ENCODE data around the gene GOLGA8M.
"Not testable (repeated sequence)": the region's sequence is repeated elsewhere in the genome, so short reads cannot be mapped to it uniquely, and the experiment has no call there.

Gene GOLGA8M

DNA sequence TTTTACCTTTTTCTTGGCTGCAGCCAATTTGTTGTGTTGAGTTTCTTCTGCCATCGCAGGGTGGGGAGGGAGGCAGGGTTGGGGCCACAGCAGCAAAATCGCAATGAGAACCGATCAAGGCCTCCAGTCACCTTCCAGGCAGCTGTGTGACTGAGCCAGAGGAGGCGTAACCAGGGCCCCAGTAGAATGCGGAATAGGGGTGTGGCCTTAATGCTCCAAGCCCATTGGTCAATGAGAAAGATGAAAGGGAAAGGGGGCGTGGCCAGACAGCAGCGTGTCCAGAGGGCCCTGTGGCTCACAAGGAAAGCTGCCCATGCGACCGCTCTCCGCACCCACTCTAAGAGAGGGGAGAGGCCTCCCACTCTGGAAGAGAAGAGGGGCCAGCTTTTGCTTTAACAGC is at the start of gene GOLGA8M:
TSS of gene GOLGA8M (minus strand) at position 152 of the 400 bp plus-strand sequence. CDS start at position 54, 98 bp downstream.
- DNase-seq (ENCODE audit: low spot score): not testable (repeated sequence)

- not testable (repeated sequence) for DNase-seq (ENCODE audit: low spot score)
Measured at GRCh38 chr15:28742890-28743289, 30.7 kb upstream of the GOLGA8M start.

- DNase-seq (ENCODE audit: low spot score): not testable (repeated sequence)
Measured at GRCh38 chr15:28738590-28739292, 26.5 kb upstream of the GOLGA8M start.

GRCh38 chr15:28738200-28738561 is 26.0 kb upstream of the GOLGA8M start:
- DNase-seq (ENCODE audit: low spot score): not testable (repeated sequence)

DNA sequence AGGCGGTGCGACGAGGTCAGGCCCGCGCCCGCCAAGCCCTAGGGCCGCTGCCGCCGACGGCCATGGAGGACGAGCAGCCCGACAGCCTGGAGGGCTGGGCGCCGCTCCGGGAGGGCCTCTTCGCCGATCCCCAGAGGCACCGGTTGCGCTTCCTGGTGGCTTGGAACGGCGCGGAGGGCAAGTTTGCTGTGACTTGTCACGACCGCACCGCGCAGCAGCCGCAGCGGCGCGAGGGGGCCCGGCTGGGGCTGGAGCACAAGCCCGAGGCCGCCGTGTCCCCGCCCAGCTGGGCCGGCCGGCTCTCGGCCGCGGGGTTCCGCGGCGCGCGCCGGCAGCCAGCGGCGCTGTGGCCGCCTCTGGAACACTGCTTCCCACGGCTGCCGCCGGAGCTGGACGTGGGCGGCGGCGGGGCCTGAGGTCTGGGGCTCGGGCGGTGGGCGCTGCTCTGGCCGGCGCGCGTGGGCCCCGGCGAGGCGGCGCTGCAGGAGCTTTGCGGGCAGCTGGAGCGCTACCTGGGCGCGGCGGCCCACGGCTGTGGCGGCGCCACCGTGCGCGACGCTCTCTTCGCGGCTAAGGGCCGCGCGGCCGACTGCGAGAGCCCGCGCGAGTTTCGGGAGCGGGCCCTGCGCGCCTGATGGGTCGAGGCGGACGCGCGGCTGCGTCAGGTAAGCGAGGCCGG is 25.4 kb upstream of the GOLGA8M start:
- DNase-seq (ENCODE audit: low spot score): peak; percentile 3

DNA sequence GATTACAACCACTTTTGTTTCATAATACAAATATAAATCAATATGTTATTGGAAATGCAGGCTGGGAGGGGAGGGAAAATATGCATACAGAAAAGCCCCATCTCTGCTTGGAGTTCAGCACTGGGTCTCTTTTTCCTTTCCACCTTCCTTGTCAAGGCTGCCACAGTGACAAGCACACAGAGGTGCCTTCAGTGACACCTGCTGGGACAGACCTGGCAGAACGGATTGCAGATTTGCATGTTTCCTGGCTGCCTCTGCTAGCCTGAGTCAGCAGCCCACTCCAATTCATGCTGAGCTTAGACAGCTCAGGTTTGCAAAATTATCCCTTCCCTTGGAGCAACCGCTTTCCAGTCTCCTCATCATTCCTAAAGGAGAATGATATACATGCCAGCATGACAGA is 15.8 kb upstream of the GOLGA8M start:
- DNase-seq (ENCODE audit: low spot score): not testable (repeated sequence)

DNA sequence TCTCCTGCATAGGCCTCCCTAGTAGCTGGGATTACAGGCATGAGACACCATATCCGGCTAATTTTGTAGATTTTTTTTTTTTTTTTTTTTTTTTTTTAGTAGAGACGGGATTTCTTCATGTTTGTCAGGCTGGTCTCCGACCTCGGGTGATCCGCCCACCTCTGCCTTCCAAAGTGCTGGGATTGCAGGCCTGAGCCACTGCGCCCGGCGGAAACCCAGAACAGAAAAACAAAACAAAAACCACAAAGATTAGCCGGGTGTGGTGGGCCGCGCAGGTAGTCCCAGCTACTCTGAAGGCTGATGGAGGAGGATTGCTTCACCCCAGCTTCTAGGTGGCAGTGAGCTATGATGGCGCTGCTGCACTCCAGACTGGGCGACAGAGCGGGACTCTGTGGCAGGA is 14.8 kb upstream of the GOLGA8M start:
- not testable (repeated sequence) for DNase-seq (ENCODE audit: low spot score)

DNA sequence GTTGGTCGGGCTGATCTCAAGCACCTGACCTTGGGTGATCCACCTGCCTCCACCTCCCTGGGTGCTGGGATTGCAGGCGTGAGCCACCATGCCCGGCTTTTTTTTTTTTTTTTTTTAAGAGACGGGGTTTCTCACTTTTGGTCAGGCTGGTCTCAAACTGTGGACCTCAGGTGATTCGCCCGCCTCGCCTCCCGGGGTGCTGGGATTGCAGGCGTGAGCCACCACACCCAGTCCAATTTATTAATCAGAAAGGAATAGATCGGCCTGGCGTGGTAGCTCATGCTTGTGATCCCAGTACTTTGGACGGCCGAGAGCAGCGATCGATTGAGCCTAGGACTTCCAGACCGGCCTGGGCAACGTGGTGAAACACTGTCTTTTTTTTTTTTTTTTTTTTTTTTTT is 13.9 kb upstream of the GOLGA8M start:
- no peak for DNase-seq (ENCODE audit: low spot score)

DNA sequence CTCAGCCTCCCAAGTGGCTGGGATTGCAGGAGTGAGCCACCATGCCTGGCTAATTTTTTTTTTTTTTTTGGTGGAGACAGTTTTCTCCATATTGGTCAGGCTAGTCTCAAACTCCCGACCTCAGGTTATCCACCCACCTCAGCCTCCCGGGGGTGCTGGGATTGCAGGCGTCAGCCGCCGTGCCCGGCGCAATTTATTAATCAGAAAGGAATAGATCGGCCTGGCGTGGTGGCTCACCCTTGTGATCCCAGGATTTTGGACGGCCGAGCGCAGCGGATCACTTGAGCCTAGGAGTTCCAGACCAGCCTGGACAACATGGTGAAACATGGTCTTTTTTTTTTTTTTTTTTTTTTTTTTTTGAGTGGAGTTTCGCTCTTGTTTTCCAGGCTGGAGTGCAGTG is 13.3 kb upstream of the GOLGA8M start:
- no peak for DNase-seq (ENCODE audit: low spot score)

DNA sequence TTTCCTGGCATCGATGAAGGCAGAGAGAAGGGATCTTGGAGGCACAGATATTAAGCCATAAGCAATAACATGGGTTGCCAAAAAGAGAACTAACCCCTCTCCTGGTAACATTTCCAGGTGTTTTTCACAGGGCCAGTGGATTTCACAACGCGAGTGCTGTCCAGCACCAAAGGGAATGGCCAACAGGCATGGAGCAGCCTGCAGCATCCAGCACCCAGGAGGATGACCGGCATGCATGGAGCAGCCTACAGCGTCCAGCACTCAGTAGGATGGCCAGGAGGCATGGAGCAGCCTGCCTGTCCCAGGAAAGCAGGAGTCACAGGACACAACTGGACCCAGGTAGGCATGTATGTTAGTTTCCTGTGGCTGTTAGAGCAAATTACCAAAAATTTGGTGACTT is 11.8 kb upstream of the GOLGA8M start:
- not testable (repeated sequence) for DNase-seq (ENCODE audit: low spot score)

DNA sequence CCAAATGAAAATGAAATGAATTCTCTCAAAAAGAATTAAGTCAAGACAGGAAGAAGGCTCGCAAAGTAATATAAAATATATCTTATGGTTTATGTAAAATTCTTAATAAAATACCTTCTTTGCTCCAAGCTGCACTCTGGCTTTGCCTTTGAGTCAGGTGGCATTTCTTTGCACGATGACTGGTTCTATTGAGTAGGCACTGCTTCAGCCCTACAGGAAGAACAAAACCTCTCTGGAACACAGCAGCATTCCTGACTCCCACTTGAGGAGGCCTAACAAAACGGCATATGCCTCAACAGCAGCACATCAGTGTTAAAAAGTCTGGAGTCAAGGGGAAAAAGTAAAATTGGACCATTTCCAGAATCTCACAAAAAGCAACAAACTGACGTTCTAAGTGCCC is 7.4 kb upstream of the GOLGA8M start:
- not testable (repeated sequence) for DNase-seq (ENCODE audit: low spot score)

- DNase-seq (ENCODE audit: low spot score): not testable (repeated sequence)
Measured at GRCh38 chr15:28718576-28718975, 6.4 kb upstream of the GOLGA8M start.

DNA sequence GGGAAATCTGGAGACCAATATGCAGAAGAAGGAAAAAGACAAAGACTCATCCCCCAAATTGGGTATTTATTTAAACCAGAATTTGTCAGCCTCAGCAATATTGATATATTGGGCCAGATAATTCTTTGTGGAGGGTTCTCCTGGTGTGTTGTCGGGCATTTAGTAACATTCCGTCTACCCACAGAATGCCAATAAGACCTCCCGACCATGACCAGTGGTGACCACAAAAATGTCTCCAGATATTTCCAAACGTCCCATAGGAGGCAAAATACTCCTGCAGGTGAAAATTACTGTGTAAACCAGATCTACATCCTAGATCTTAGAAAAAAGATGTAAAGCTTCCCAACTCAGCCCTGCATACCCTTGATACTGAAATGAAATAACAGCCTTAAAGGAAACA is 2.0 kb upstream of the GOLGA8M start:
- not testable (repeated sequence) for DNase-seq (ENCODE audit: low spot score)

DNA sequence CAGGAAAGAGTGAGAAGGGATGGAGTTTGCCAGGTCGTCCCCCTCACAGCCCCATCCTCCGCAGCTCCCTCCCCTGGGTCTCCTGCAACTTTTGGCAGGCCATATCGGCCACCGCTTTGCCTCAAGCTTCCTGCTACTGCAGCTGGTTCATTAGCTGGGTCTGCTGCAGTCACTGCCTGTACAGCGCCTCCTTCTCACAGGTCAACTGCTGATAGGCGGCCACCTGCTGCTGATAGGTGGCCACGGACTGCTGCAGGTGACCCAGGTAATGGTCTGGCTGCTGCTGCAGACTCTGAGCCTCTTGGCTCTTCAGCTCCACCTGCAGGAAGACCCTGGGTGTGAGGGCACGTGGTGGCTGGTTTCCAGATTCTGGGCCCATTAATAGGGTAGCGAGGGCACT is 8.3 kb downstream of the GOLGA8M start:
- DNase-seq (ENCODE audit: low spot score): not testable (repeated sequence)

DNA sequence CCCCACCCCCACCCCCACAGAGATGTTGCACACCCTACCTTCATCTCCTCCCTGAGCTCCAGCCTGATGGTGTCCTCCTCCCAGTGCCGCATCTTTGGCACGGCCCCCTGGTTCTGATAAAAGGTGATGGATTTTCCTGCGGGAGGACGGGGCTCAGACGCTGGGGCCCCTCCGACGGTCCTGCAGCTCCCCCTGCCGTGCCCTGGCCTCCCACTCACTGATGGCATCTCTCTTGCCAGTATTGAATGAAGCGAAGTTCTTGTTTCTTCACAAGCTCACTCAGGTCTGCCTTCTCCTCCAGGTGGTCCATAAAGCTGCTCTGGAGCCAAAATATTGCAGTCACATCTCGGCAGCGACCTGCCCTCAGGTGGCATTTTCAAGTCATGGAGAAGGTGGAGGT is 9.8 kb downstream of the GOLGA8M start:
- DNase-seq (ENCODE audit: low spot score): not testable (repeated sequence)

DNA sequence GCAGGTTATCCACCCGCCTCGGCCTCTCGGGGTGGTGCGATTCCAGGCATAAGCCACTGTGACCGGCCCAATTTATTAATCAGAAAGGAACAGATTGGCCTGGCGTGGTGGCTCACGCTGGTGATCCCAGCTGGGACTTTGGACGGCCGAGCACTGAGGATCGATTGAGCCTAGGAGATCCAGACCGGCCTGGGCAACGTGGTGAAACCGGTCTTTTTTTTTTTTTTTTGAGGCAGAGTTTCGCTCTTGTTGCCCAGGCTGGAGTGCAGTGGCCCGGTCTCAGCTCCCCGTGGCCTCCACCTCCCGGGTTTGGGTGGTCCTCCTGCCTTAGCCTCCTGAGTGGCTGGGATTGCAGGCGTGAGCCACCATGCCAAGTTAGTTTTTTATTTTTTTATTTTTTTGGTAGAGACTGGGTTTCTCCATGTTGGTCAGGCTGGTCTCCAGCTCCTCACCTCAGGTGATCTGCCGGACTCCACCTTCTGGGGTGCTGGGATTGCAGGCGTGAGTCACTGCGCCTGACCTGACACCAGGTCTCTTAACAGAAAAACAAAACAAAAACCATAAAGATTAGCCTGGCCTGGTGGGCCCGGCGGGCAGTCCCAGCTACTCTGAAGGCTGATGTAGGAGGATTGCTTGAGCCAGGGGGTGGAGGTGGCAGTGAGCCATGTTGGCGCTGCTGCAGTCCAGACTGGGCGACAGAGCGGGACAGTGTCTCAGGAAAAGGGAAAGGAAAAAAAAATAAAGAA is 18.0 kb downstream of the GOLGA8M start:
- DNase-seq (ENCODE audit: low spot score): not testable (repeated sequence)

GRCh38 chr15:28693021-28693420 is 19.2 kb downstream of the GOLGA8M start:
- not testable (repeated sequence) for DNase-seq (ENCODE audit: low spot score)

GRCh38 chr15:28673533-28673932 is 38.7 kb downstream of the GOLGA8M start:
- not testable (repeated sequence) for DNase-seq (ENCODE audit: low spot score)

DNA sequence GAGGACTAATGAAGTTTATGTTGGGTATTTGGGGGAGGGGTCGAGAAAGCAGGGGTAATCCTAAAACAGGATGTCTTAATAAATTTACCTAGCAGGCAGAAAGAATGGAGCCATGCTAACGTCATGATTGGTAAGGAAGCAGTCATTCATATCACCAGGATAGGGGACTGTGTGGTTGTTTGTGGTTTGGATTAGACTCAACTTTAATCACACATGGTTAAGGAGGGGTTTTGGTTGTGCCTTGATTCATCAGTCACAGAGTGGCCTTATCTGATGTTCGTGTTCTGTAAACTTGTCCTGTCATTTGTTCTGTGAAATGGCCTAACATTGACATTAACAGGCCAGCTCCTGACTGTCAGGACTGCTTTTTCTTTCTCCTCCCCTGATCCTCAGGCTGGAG is 40.1 kb downstream of the GOLGA8M start:
- not testable (repeated sequence) for DNase-seq (ENCODE audit: low spot score)

DNA sequence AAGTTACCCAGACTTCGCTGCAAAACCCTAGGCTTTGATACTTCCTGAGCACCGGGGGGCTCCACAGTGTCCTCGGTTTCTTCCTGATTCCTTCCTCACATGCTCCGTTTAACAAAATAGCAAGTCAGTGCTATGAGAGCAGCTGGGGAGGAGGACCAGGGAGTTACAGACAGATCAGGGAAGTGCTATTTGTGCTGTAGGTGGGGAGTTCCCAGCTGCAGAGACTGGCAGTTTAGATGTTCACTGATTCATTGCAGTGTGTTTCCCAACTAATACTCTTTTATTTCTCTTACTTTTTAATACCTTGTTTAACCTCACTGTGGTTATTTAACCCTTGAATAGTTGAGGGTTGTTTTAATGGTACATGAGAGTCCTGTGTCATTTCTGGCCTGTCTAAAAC is 45.8 kb downstream of the GOLGA8M start:
- not testable (repeated sequence) for DNase-seq (ENCODE audit: low spot score)

DNA sequence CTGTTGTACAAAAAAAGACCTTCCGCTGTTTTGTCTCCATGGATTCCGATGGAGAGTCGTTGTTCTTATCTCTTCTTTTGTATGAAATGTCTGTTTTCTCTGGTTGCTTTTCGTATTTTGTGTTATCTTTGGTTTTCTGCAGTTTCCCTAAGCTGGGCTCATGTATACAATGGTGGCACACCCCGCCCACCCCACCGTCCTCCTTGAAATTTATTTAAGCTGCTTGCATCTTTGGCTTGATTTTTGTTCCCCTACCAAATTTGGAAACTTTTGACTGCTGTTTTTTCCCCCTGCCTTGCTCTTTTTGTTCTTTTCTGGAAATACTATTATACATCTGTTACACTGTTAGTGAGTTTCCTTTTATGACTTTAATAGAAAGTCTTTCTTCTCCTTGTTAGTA is 47.6 kb downstream of the GOLGA8M start:
- DNase-seq (ENCODE audit: low spot score): not testable (repeated sequence)

GRCh38 chr15:28663717-28664116 is 48.5 kb downstream of the GOLGA8M start:
- DNase-seq (ENCODE audit: low spot score): not testable (repeated sequence)

- not testable (repeated sequence) for DNase-seq (ENCODE audit: low spot score)
Measured at GRCh38 chr15:28660750-28661149, 51.5 kb downstream of the GOLGA8M start.
